AG10803 (cell line): Measurements from ENCODE around the gene CCDC142.
"Not testable (repeated sequence)": the region's sequence is repeated elsewhere in the genome, so short reads cannot be mapped to it uniquely, and the experiment has no call there.

Experiments
- DNase-seq: peaks from one replicate; pipeline ENCODE4 v3.0.0; 2010; ENCODE audit warnings: low read depth
- H3K4me3 ChIP-seq: 2 replicates; pipeline ENCODE4 v1.5.1; 2011; ENCODE audit warnings: mild to moderate bottlenecking, low read length, control low read depth
- TF ChIP-seq, protein P1 (sequence below): conservative IDR thresholded peaks from 2 replicates; pipeline ENCODE4 v1.5.1; 2011; ENCODE audit warnings: mild to moderate bottlenecking, low read length, control low read depth, inconsistent platforms

CCDC142 gene

DNA sequence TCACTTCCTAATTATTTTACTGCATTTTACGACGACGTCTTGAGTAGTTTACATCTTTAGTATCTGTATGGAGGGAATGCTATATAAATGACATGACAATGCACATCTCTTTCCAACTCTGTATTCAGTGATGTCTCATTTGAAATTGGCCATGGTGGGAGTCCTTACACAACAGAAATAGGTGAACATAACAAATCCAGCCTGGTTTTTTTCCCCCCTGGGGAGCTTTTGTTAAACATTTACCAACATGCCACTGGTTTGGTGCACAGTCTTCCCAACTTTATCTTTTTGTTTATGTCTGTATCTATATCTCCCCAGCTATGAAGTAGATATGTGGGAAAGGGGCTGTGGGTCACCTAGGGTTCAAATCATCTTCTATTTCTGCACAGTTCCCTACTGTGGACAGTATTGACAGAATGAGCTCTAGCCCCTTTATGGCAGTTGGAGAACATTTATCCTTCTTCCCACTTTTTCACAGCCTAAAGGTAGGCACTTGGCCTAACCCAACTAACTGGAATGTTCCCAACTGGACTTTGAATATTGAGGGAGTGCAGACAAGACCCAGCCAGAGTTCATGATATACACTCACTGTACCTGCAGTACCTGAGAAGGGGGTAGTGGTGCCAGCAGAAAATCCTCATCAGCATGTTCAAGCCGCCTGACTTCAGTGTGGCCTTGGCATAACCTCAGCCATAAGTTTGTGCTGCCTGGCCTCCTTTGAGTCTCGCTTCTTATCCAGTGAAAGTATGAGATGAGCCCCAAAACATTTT lies 35.4 kb downstream of the CCDC142 start:
- TF ChIP-seq, protein P1, sequence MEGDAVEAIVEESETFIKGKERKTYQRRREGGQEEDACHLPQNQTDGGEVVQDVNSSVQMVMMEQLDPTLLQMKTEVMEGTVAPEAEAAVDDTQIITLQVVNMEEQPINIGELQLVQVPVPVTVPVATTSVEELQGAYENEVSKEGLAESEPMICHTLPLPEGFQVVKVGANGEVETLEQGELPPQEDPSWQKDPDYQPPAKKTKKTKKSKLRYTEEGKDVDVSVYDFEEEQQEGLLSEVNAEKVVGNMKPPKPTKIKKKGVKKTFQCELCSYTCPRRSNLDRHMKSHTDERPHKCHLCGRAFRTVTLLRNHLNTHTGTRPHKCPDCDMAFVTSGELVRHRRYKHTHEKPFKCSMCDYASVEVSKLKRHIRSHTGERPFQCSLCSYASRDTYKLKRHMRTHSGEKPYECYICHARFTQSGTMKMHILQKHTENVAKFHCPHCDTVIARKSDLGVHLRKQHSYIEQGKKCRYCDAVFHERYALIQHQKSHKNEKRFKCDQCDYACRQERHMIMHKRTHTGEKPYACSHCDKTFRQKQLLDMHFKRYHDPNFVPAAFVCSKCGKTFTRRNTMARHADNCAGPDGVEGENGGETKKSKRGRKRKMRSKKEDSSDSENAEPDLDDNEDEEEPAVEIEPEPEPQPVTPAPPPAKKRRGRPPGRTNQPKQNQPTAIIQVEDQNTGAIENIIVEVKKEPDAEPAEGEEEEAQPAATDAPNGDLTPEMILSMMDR, result no peak
- no peak overlapping the region for H3K4me3 ChIP-seq
- DNase-seq, result no peak

DNA sequence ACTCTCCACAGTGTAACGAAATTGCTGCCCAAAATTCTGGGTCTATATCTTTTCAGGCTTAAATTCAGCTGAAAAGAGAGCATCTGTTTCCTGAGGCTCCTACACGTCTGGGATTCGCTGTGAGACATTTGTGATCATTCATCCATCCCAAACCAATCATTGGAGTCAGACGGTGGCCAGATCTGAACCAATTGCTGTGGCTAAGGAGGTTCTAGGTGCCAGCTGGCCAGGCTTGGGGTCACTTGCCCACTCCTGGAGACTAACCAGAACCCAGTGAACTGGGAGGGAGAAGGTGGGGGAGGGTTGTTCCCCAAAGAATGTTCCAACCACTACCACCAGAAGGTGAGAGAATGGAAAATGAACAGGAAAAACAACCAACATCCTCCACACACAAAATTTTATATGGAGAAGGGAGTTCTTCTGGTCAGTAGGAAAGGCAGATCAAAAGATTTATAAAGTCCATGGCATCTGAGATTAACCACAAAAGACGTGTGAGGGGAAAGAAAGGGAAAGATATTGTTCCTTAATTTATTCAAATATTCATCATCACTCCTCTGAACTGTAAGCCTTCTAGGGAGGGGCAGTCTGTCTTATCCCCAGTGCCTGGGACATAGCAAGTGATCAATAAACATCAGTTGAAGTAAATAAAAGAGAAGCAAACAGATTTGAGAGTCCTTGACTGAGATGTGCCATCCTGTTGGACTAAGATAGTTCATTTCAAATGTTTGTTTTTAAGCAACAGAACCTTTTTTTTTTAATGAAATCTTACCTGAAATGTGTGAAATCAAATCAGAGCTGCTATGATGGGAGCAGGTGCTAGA lies 38.1 kb downstream of the CCDC142 start:
- TF ChIP-seq, protein P1, result no peak
- DNase-seq, result no peak
- H3K4me3 ChIP-seq, result no peak overlapping the region

DNA sequence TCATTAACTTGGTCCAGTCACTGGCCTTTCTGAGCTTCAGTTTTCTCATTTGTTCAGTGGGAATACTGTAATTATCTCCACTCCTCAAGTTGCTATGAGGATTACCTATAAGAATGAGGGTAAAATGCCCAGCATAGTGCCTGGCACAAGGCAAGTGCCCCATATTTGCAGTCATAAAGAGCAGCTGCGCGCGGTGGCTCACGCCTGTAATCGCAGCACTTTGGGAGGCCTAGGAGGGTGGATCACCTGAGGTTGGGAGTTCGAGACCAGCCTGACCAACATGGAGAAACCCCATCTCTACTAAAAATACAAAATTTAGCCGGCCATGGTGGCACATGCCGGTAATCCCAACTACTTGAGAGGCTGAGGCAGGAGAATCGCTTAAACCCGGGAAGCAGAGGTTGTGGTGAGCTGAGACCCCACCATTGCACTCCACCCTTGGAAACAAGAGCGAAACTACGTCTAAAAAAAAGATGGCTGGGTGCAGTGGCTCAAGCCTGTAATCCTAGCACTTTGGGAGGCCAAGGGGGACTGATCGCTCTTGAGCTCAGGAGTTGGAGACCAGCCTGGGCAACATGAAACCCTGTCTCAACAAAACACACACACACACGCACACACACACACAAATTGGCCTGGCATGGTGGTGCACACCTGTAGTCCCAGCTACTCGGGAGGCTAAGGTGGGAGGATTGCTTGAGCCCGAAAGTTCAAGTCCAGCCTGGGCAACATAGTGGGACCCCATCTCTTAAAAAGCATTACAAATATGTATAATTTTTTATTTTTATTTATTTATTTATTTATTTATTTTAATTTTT lies 40.1 kb downstream of the CCDC142 start:
- H3K4me3 ChIP-seq, result not testable (repeated sequence)

GRCh38 chr2:74441690-74442482 lies 40.9 kb downstream of the CCDC142 start, which contains the start of gene RTKN:
TSS of gene RTKN (minus strand) at chr2:74441937. CDS start at chr2:74441816, 121 bp downstream.
- peak within 1 kb of the TSS; percentile 81 for H3K4me3 ChIP-seq
- TF ChIP-seq, protein P1, result no peak
- no peak for DNase-seq

More for the DNA sequence above, 40.1 kb downstream of the CCDC142 start:
- not testable (repeated sequence) for DNase-seq

GRCh38 chr2:74441170-74441689 lies 41.6 kb downstream of the CCDC142 start:
- TF ChIP-seq, protein P1, result no peak
- DNase-seq, result no peak
- no peak overlapping the region for H3K4me3 ChIP-seq

DNA sequence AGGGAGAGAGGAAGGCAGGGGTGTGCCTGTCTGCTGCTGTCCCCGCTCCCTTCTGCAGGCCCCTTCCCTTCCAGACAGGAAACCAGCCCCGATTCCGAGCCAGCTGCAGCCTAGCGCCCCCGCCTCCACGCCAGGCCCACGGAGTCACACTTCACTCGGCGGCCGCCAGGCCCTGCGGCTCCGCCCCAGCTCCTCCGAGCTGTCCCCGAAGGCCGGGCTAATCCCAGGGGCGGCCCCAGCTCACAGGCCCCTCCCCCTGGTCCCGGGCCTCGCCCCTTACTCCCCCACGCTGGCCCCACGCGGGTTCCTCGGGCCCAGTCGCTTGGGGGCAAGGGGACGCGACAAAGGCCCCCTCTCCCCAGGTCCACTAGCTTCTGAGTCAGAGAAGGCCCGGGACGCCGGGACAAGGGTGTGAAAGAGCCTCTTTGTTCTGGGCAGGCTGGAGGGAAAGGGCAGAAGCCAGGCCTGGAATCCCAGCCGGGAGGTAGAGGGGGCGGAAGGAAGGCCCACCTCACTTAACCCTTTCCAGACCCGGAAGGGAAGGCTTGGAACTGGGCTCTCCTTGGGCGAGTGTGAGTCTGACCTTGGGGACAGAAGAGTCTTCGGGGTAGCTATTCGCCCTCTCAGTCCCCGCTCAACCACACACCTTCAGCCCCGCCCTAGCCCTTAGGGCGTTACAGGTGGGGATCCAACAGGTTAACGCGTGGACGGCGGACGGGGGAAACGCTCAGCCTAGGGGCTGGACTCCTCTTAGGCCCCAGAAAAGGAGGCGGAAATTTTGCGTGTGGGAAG lies 42.2 kb downstream of the CCDC142 start:
- TF ChIP-seq, protein P1, result peak; percentile 34
- peak; percentile 80 for DNase-seq
- peak overlapping the region; percentile 81 for H3K4me3 ChIP-seq
